Left lobe of liver (tissue), 2 donors: ENCODE data around the gene ADAT1. TPM values are rescaled to one million over a fixed set of nuclear protein-coding genes. Genes with fewer than 3 reads are reported as not detected.
"Not testable (repeated sequence)": the region's sequence is repeated elsewhere in the genome, so short reads cannot be mapped to it uniquely, and the experiment has no call there.

Experiments
- ATAC-seq: fragments of 200-7000 bp; cut with Tn5 transposase; one replicate; pipeline ENCODE4 v1.9.1; 2020; ENCODE audit warnings: mild to moderate bottlenecking, moderate library complexity
- DNase-seq: peaks from one replicate; pipeline ENCODE4 v3.0.0-alpha.2; 2020; ENCODE audit warnings: low spot score
- total RNA-seq: library from RNA; stranded (reverse); gene quantifications from one replicate; pipeline ENCODE4 v1.2.1, GENCODE V29; 2021
- donor health status: DM: no; HTN: no; CAD: no; lungs with moderate emphysema.
- donor health status: DM: no; HTN: yes; CAD: no.

The ADAT1 gene
- total RNA-seq, 1 donor from 2014 or later: 18.7 TPM

GRCh38 chr16:75621170-75621477 is 2.0 kb downstream of the ADAT1 start:
- ATAC-seq: no peak
- DNase-seq: no peak

DNA sequence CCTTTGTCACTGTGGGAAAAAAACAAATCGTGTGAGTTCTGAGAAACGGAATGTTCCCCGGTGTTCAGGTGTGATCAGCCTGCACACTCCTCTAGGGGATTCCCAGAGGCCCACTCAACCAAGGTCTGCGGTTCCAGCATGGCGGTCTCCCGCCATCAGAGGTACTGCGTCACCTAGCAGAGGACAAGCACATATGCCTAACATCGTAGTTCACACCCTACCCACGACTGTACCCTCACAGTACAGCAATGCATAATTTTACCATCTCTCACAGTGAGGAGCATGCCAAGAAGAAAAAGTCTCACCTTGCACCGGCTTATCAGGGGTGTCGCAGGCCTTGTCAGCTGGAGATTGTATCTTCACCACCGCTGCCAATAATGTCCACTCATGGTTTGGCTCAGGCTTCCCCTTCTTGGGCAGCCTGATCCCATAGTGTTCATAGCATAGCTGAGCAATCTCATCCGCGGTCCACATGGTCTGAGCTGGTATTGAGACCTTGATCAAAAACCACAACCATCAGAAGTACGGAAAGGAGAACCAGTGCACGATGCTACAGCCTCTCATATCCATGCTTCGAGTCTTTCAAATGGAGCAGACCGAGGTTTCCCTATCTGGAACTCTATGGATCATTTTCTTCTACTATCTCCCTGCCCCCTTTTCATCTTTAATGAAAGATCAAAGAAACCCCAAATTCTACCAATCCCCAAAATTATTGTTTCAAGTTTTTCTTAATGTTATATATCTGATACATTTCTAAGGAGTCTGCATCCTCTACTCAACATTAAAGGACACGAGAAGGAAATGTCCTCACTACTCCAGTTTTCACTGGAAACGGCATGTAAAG is 2.5 kb downstream of the ADAT1 start:
- ATAC-seq (no peak), DNase-seq (no peak)

DNA sequence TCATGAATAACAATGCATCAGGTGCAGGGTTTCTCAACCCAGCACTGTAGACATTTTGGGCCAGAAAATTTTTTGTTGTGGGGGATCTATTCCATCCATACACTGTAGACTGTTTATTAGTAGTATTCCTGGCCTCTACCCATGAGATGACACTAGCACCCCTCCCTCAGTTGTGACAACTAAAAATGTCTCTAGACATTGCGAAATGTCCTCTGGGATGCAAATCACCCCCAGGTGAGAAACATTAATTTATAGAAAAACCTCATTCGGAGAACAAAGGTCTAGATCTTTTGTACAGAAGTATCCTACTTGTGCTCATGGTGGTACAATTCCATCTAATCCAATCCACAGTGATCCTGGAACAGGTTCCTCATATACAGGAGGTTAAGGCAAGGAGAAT is 4.3 kb downstream of the ADAT1 start:
- DNase-seq: no peak
- ATAC-seq: no peak

- no peak for ATAC-seq
- no peak for DNase-seq
Observed at GRCh38 chr16:75617121-75617520, 6.0 kb downstream of the ADAT1 start.

GRCh38 chr16:75616521-75617010 is 6.5 kb downstream of the ADAT1 start:
- ATAC-seq (no peak), DNase-seq (no peak)

GRCh38 chr16:75615619-75616018 is 7.5 kb downstream of the ADAT1 start:
- DNase-seq (no peak), ATAC-seq (no peak)

- DNase-seq: no peak
Observed at GRCh38 chr16:75614066-75614897, 8.8 kb downstream of the ADAT1 start.

GRCh38 chr16:75606507-75606906 is 16.6 kb downstream of the ADAT1 start:
- no peak for DNase-seq
- ATAC-seq: no peak

More at GRCh38 chr16:75614066-75614897, 8.8 kb downstream of the ADAT1 start:
- ATAC-seq: no peak

GRCh38 chr16:75603241-75603640 is 19.8 kb downstream of the ADAT1 start:
- no peak for ATAC-seq
- no peak for DNase-seq

DNA sequence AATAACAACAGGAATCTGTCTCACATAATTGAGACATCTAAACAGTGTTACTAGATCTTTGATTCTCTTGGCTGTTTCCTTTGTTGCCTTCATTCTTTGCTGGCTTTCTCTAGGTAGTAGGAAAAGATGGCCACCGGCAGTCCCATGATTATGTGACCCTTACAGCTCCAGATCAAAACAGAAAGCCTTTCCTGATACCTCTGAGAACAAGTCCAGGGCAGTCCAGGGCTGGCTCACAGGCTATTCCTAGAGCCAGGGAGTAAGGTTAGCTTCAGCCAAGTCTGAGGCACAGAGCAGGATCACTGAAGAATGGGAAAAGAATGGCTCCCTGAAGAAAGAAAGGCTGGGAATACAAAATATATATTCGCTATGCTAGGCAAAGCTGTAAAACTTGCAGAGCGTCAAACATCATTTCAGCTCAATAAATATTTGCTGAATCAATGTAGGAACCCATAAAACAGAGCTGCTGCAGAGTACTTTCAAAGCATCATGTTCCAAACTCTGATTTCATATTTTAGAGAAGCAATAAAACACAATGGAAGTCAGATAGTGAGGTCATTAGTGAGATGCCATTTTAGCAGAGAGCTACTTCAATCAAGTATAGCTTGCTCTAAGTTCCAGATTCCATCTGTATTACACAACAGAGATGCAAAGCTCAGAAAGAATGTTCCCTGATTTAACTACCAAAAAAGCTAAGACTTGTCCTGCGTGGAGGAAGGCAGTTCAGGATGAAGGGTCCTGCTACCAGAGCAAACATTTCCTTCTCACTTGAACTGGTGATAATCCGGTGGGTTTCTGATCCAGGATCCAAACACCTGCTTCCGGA is 23.4 kb downstream of the ADAT1 start:
- no peak for ATAC-seq

DNA sequence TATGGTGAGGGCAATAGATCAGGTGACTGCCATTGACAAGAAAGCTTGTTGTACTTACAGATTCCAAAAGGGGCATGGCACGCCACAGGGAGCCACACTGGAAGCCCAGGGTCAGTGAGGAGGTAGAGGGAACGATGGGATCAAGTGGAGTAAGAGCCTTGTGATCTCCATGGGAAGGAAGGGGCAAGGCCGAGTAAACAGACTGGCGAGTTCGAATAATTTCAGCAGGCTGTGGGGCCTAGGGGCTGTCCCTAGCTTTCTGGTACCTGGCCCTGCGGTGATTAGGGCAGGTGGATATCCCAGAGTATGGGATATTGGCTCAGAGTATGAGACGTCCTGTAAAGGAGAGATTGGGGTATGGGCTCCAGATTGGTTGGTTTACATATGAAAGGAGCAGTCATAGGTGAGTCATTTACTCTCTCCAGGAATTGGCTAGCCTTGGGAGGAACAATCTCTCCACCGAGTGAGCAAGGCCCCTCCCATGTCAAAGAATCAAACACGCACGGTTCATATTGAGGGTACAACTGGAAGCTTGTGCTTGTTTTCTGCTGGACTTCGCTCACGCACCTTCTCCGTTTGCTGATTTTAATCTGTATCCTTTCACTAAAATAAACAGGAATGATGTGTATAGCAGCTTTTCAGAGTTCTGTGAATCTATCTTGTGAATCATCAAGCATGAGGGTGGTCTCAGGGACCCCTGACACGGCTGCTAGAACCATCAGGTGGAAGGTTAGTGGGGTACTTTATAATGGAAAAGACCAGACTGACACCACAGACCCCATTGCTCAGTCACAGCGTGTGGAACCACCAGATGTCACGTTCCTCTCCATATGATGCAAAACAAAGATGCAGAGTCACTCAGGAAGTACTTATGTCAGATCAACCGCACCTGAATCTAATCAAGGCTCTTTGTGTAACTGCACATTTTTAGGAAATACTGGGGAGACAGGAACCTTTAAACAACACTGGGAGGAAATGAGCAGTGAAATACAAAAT is 29.0 kb downstream of the ADAT1 start:
- ATAC-seq (no peak), DNase-seq (no peak)

More for the DNA sequence above, 23.4 kb downstream of the ADAT1 start:
- DNase-seq: no peak

- DNase-seq (no peak), ATAC-seq (no peak)
Observed at GRCh38 chr16:75593308-75593707, 29.8 kb downstream of the ADAT1 start.

- not testable (repeated sequence) for ATAC-seq, DNase-seq
Observed at GRCh38 chr16:75591927-75592326, 31.2 kb downstream of the ADAT1 start.

DNA sequence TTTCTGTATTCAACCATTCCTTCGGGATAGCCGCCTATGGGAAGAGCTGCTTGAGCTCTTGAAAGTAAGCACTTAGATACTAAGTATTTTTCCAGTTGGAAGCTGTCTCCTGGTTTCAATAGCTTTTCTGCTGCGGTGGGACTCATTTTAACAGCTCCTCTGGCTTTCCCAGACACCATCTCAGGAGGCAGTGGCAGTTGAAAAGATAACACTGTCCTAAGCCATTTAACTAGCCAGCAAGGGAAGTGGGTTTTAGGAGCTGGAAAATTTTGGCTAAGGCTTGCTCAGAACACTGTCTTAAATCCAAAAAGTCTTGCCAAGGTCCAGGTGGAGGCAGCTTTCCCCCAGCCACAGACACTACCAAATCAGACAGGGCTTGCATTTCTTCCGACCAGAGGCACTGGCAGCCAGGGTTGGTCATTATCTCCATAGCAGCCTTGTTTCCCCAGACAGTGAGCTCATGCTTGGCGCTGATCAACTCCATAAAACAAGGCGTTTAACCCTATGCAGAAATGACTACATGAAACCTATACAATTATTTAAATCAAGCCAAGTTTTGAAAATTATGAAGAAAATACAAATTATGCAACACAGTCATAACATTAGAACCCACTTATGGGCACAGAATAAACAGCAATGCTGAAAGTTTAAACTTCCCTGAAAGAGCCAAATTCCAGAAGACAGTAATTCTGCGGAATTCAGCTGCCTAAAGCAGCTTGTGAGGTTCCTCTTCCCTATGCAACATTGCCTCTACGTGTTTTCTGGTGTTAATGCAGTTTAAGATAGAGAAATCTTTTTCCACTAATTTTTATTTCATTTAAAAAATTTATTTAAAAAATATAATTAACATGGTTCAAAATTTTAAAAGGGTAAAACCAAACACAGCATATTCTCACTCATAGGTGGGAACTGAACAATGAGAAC is 31.9 kb downstream of the ADAT1 start:
- ATAC-seq (no peak), DNase-seq (no peak)

DNA sequence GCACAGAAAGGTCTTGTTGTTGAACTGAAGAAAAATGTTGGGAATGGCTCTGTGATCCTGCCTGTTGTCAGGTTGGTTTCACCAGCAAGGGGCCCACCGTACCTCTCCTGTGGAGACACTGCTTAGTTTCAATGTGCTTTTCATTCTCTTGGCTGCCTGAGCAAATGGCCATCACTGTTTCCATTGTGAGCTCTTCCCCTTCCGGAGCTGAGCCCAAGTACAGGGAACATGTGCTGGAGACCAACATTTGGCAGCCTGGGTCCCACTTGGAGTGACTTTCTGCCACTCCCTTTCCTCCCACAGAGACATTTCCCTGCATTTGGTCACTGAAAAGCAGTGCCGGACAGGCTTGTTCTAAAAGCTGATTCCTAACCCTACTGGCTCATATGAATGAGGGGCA is 33.8 kb downstream of the ADAT1 start:
- no peak for ATAC-seq
- DNase-seq: no peak

DNA sequence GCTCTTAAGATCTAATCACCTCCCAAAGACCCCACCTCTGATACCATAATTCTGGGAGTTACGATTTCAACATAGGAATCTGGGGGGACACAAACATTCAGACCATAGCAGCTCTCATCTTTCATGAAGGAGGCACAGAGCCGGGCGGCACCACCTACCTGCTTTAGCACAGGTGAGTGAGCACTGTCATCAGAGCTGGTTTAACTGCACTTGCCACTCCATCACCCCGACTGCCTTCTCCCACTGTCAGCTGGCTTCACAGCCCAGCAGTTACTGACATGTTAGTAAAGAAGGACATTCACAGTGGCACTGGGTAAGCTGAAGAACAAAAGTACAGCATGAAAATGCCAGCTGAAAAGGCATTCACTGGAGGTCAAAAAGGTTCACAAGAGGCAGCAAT is 34.4 kb downstream of the ADAT1 start:
- DNase-seq: no peak

GRCh38 chr16:75584108-75584507 is 39.0 kb downstream of the ADAT1 start:
- no peak for ATAC-seq
- no peak for DNase-seq

More for the DNA sequence above, 34.4 kb downstream of the ADAT1 start:
- ATAC-seq: no peak

- no peak for ATAC-seq
Observed at GRCh38 chr16:75579281-75579834, 43.7 kb downstream of the ADAT1 start.

More at GRCh38 chr16:75579281-75579834, 43.7 kb downstream of the ADAT1 start:
- DNase-seq: no peak
